ENCODE measurements around the gene AP2S1. TPM values are rescaled to one million over a fixed set of nuclear protein-coding genes. Genes with fewer than 3 reads are reported as not detected.

The AP2S1 gene
- total and polyA plus RNA-seq, 2 of the 8 experiments (the other 6 are each of a cell fraction or from before 2014, with no cell fraction given): 195 to 211 TPM

- no peak for DNase-seq (ENCODE audit: low read depth in 1 of 2, low spot score in 2 of 2)
- Histone ChIP-seq H4K20me1 (replicated peaks in 1 of 2; ENCODE audit: control insufficient read depth in 1 of 2, insufficient read depth in 2 of 2, low read length in 2 of 2) (no peaks in the 10 kb centered on the region), H3K36me3 (ENCODE audit: control insufficient read depth in 2 of 4, insufficient read depth in 4 of 4, low read length in 3 of 4) (peaks cover 4 to 7% (median 5%) of the 10 kb centered on the region in 4 experiments; a peak in 6 of 8 replicates), H3K27me3 (replicated peaks in 1 of 4; ENCODE audit: control insufficient read depth in 3 of 4, extremely low read depth in 1 of 4, insufficient read depth in 3 of 4, low read length in 3 of 4) (no peaks in the 10 kb centered on the region), H3K14ac (ENCODE audit: insufficient read length) (no peak overlapping the region), H2BK20ac (ENCODE audit: low read length) (no peak overlapping the region), H3K4me3 (ENCODE audit: extremely low read depth in 1 of 4, insufficient read depth in 2 of 4, low read depth in 3 of 4, low read length in 4 of 4) (no peak overlapping the region), H4K5ac (ENCODE audit: insufficient read length, low read depth, low read length) (no peak overlapping the region), H2BK120ac (replicated peaks; ENCODE audit: low read depth, low read length) (no peak overlapping the region), H3K23ac (ENCODE audit: insufficient read length) (no peak overlapping the region), H3K23me2 (ENCODE audit: low read depth, low read length) (peaks cover 1% of the 10 kb centered on the region; the same call in 1 of the 2 replicates), H2BK12ac (ENCODE audit: low read depth, low read length) (no peak overlapping the region), H2AK5ac (ENCODE audit: low read depth, low read length) (no peak overlapping the region), H3K9me3 (ENCODE audit: insufficient read depth in 2 of 2, low read depth in 1 of 2, low read length in 1 of 2) (no peaks in the 10 kb centered on the region), H3K4ac (replicated peaks; ENCODE audit: insufficient read length, low read depth, low read length) (no peak overlapping the region), H3K4me1 (replicated peaks in 1 of 4; ENCODE audit: control insufficient read depth in 3 of 4, insufficient read depth in 4 of 4, low read length in 3 of 4) (0 out of 7 replicates have a peak, but pooled peaks cover 0 to 2% (median 0%) of the 10 kb centered on the region in 4 experiments), H2BK5ac (ENCODE audit: low read depth, low read length) (no peak overlapping the region), H3K27ac (ENCODE audit: low read depth, low read length) (no peak overlapping the region), H3K79me1 (ENCODE audit: low read depth, low read length) (no peaks in the 10 kb centered on the region), H4K8ac (ENCODE audit: extremely low read depth, insufficient read depth, low read length) (no peak overlapping the region), H2BK15ac (ENCODE audit: low read length) (no peak overlapping the region), H3K18ac (ENCODE audit: extremely low read depth, low read length) (no peak overlapping the region), H4K91ac (replicated peaks; ENCODE audit: insufficient read length, low read length) (no peak overlapping the region), H3K79me2 (ENCODE audit: control insufficient read depth in 1 of 2, insufficient read depth in 2 of 2, low read length in 2 of 2) (no peaks in the 10 kb centered on the region), H3K4me2 (ENCODE audit: insufficient read depth in 1 of 2, low read depth in 2 of 2, low read length in 2 of 2) (no peak overlapping the region), H3K56ac (replicated peaks; ENCODE audit: insufficient read length, low read depth, low read length) (no peak overlapping the region), H3K9ac (replicated peaks in 1 of 4; ENCODE audit: extremely low read depth in 1 of 4, low read depth in 3 of 4, low read length in 3 of 4) (no peak overlapping the region), H2AFZ (ENCODE audit: low read length) (no peak overlapping the region)
- CTCF ChIA-PET (ENCODE audit: partially characterized antibody): interaction anchor here (0.6 to 1.2 kb wide), 5 partner anchors 67 to 245 kb away, joined by 3 to 7 read pairs (median 3); no protein-coding TSS in a partner anchor
- POLR2A ChIA-PET (ENCODE audit: partially characterized antibody): interaction anchor here (0.6 to 1.8 kb wide), 10 partner anchors 9 to 279 kb away, joined by 3 to 6 read pairs (median 4); partner anchors contain the start of genes SLC1A5 and ZC3H4
- WGBS, 2 experiments (ENCODE audit: extremely low coverage in 1 of 2, insufficient coverage in 1 of 2, insufficient read length in 1 of 2, insufficient replicate concordance in 2 of 2, low coverage in 1 of 2, low lambda C conversion rate in 2 of 2, missing lambda C conversion rate in 1 of 2): 89% methylated on average over 5 of the region's 5 CpGs; no CpG with 5 or more reads in 1 of the 2 experiments
- FAIRE-seq: no peak
- TF ChIP-seq SP1 (IDR thresholded peaks at IDR 0.05; ENCODE audit: low read depth, low read length) (no peak), CREB1 (IDR thresholded peaks at IDR 0.05) (no peak), EGR1 (IDR thresholded peaks at IDR 0.05; ENCODE audit: borderline replicate concordance, low read depth, low read length) (no peak), USF2 (IDR thresholded peaks at IDR 0.05; ENCODE audit: low read length) (no peak), ATF2 (IDR thresholded peaks at IDR 0.05; ENCODE audit: low read length) (no peak), GTF2F1 (IDR thresholded peaks at IDR 0.05; ENCODE audit: borderline replicate concordance, low read depth, low read length) (no peak), CBX5 (IDR thresholded peaks at IDR 0.05; ENCODE audit: low read depth, low read length) (no peak), SIX5 (IDR thresholded peaks at IDR 0.05; ENCODE audit: low read depth, low read length) (no peak), SRF (IDR thresholded peaks at IDR 0.05; ENCODE audit: low read depth, low read length) (no peak), KDM5A (IDR thresholded peaks at IDR 0.05; ENCODE audit: low read length) (no peak), ASH2L (IDR thresholded peaks at IDR 0.05; ENCODE audit: low read length) (no peak), CBX8 (IDR thresholded peaks at IDR 0.05; ENCODE audit: borderline replicate concordance, low read depth, low read length) (no peak)
Measured at GRCh38 chr19:46834121-46834520, 16.5 kb downstream of the AP2S1 start.

Measured in H1 (cell line).